GM23338 (cell line): ENCODE measurements around the gene TMEM213. TPM values are rescaled to one million over a fixed set of nuclear protein-coding genes. Genes with fewer than 3 reads are reported as not detected.

ENCODE experiments used
- ATAC-seq: fragments of 200-7000 bp; cut with Tn5 transposase; 3 replicates; pipeline ENCODE4 v1.9.1; 2020
- DNase-seq: peaks from one replicate; pipeline ENCODE4 v3.0.0-alpha.2; 2015; ENCODE audit warnings: low spot score
- H2AFZ ChIP-seq: fragments of 200-600 bp; sonication (generic); 2 replicates; pipeline ENCODE4 v1.8.0; 2016; ENCODE audit warnings: antibody characterized with exemption, mild to moderate bottlenecking, moderate library complexity
- H3F3A ChIP-seq: fragments of 200-600 bp; sonication (generic); replicated peaks from 2 replicates; pipeline ENCODE4 v1.8.0; 2017; ENCODE audit warnings: antibody characterized with exemption, mixed run types, low read depth
- H3K27ac ChIP-seq: fragments of 200-600 bp; sonication (generic); 2 replicates; pipeline ENCODE4 v1.6.1; 2016; ENCODE audit warnings: low read depth
- H3K27me3 ChIP-seq: fragments of 200-600 bp; sonication (generic); 2 replicates; pipeline ENCODE4 v1.8.0; 2016; ENCODE audit warnings: mild to moderate bottlenecking, mixed run types, moderate library complexity; ENCODE audit not compliant: insufficient read depth
- H3K36me3 ChIP-seq: fragments of 200-600 bp; sonication (generic); 2 replicates; pipeline ENCODE4 v1.8.0; 2016; ENCODE audit warnings: mild to moderate bottlenecking; ENCODE audit not compliant: insufficient read depth
- H3K4me1 ChIP-seq: fragments of 200-600 bp; sonication (generic); 2 replicates; pipeline ENCODE4 v1.8.0; 2016; ENCODE audit warnings: mild to moderate bottlenecking, moderate library complexity; ENCODE audit not compliant: insufficient read depth
- H3K4me2 ChIP-seq: fragments of 200-600 bp; sonication (generic); 2 replicates; pipeline ENCODE4 v1.7.1; 2017; ENCODE audit warnings: mixed run types
- H3K4me3 ChIP-seq: fragments of 200-600 bp; sonication (generic); 2 replicates; pipeline ENCODE4 v1.6.1; 2016; ENCODE audit warnings: mixed run types
- H3K79me2 ChIP-seq: fragments of 200-600 bp; sonication (generic); replicated peaks from 2 replicates; pipeline ENCODE4 v1.8.0; 2017; ENCODE audit warnings: mild to moderate bottlenecking; ENCODE audit not compliant: insufficient read depth
- H3K9me2 ChIP-seq: fragments of 200-600 bp; sonication (generic); 2 replicates; pipeline ENCODE4 v1.8.0; 2017; ENCODE audit not compliant: insufficient read depth
- H4K20me1 ChIP-seq: fragments of 200-600 bp; sonication (generic); replicated peaks from 2 replicates; pipeline ENCODE4 v1.8.0; 2017; ENCODE audit warnings: mild to moderate bottlenecking; ENCODE audit not compliant: insufficient read depth
- H3K27ac Mint-ChIP-seq: 2 replicates; pipeline ENCODE4 v1.8.0; 2020; ENCODE audit warnings: inconsistent platforms, mild to moderate bottlenecking, moderate library complexity, mixed read lengths
- H3K27me3 Mint-ChIP-seq: 3 replicates; pipeline ENCODE4 v1.8.0; 2022; ENCODE audit warnings: low read depth, mild to moderate bottlenecking, moderate library complexity, mixed read lengths, inconsistent platforms; ENCODE audit not compliant: insufficient read depth, poor library complexity
- H3K36me3 Mint-ChIP-seq: 3 replicates; pipeline ENCODE4 v1.8.0; 2021; ENCODE audit warnings: low read depth, mild to moderate bottlenecking, inconsistent platforms, moderate library complexity, mixed read lengths
- H3K4me1 Mint-ChIP-seq: 3 replicates; pipeline ENCODE4 v1.8.0; 2020; ENCODE audit warnings: mild to moderate bottlenecking, inconsistent platforms, mixed read lengths
- H3K4me3 Mint-ChIP-seq: 3 replicates; pipeline ENCODE4 v1.8.0; 2021; ENCODE audit warnings: moderate library complexity, mild to moderate bottlenecking, inconsistent platforms, mixed read lengths
- H3K9me3 Mint-ChIP-seq: 3 replicates; pipeline ENCODE4 v1.8.0; 2020; ENCODE audit warnings: moderate library complexity, mild to moderate bottlenecking, inconsistent platforms, mixed read lengths
- CREB1 ChIP-seq: fragments of 250-450 bp; sonication (Bioruptor Pico); IDR thresholded peaks from 2 replicates; pipeline ENCODE4 v1.5.0; 2020; ENCODE audit warnings: low read depth, mild to moderate bottlenecking, moderate library complexity
- EZH2 ChIP-seq: fragments of 200-600 bp; sonication (generic); IDR thresholded peaks from one replicate; pipeline ENCODE4 v1.8.0; 2017; ENCODE audit warnings: antibody characterized with exemption, mild to moderate bottlenecking, low read depth; ENCODE audit not compliant: unreplicated experiment
- EZH2phosphoT487 ChIP-seq: fragments of 200-600 bp; sonication (generic); IDR thresholded peaks from one replicate; pipeline ENCODE4 v1.8.1; 2018; ENCODE audit warnings: antibody characterized with exemption; ENCODE audit not compliant: unreplicated experiment
- JUNB ChIP-seq: IDR thresholded peaks from one replicate; pipeline ENCODE4 v1.6.1; 2016; ENCODE audit warnings: antibody characterized with exemption; ENCODE audit not compliant: unreplicated experiment
- NANOG ChIP-seq: IDR thresholded peaks from 2 replicates; pipeline ENCODE4 v1.6.1; 2016; ENCODE audit warnings: antibody characterized with exemption, borderline replicate concordance
- POLR2AphosphoS5 ChIP-seq: IDR thresholded peaks from 2 replicates; pipeline ENCODE4 v1.6.1; 2016; ENCODE audit warnings: antibody characterized with exemption, low read depth
- STAT1 ChIP-seq: IDR thresholded peaks from one replicate; pipeline ENCODE4 v1.6.1; 2016; ENCODE audit warnings: antibody characterized with exemption; ENCODE audit not compliant: unreplicated experiment
- ZNF114 ChIP-seq: fragments of 250-450 bp; sonication (Bioruptor Pico); IDR thresholded peaks from 2 replicates; pipeline ENCODE4 v1.5.0; 2020; ENCODE audit warnings: mild to moderate bottlenecking, moderate library complexity
- ZNF331 ChIP-seq: fragments of 250-450 bp; sonication (Bioruptor Pico); IDR thresholded peaks from 2 replicates; pipeline ENCODE4 v1.5.0; 2020; ENCODE audit warnings: low read depth, mild to moderate bottlenecking, moderate library complexity
- polyA plus RNA-seq: library from polyadenylated mRNA; unstranded; fragments of >200 nt; fragmentation: Nextera tagmentation; extraction: Ambion mirVana; gene quantifications from 2 replicates; pipeline ENCODE4 v1.2.1, GENCODE V29; 2016
- total RNA-seq: library from RNA; depleted of rRNA; stranded (reverse); fragments of >200 nt; shearing (Covaris generic); gene quantifications from 2 replicates; pipeline ENCODE4 v1.2.3, GENCODE V29; 2014
- TF ChIP-seq, protein P1 (sequence below): fragments of 250-450 bp; sonication (Bioruptor Pico); IDR thresholded peaks from 2 replicates; pipeline ENCODE4 v1.5.0; 2020; ENCODE audit warnings: mild to moderate bottlenecking, moderate library complexity
- TF ChIP-seq, protein P2 (sequence below): IDR thresholded peaks from 2 replicates; pipeline ENCODE4 v1.6.1; 2016; ENCODE audit warnings: antibody characterized with exemption
- TF ChIP-seq, protein P3 (sequence below), 2 experiments: fragments of 200-600 bp in 1 of 2; sonication (generic) in 1 of 2; conservative IDR thresholded peaks; 2 replicates each; pipeline versions ENCODE4 v1.5.1 to v1.6.1; 2016 to 2017; ENCODE audit warnings: antibody characterized with exemption in 2 of 2, low read depth in 2 of 2, mild to moderate bottlenecking in 2 of 2, moderate library complexity in 1 of 2
- TF ChIP-seq, protein P4 (sequence below): IDR thresholded peaks from one replicate; pipeline ENCODE4 v1.6.1; 2018; ENCODE audit warnings: antibody characterized with exemption; ENCODE audit not compliant: unreplicated experiment

The TMEM213 gene
- total and polyA plus RNA-seq, 2 experiments from 2014 or later: 0.89 TPM; not detected in 1

DNA sequence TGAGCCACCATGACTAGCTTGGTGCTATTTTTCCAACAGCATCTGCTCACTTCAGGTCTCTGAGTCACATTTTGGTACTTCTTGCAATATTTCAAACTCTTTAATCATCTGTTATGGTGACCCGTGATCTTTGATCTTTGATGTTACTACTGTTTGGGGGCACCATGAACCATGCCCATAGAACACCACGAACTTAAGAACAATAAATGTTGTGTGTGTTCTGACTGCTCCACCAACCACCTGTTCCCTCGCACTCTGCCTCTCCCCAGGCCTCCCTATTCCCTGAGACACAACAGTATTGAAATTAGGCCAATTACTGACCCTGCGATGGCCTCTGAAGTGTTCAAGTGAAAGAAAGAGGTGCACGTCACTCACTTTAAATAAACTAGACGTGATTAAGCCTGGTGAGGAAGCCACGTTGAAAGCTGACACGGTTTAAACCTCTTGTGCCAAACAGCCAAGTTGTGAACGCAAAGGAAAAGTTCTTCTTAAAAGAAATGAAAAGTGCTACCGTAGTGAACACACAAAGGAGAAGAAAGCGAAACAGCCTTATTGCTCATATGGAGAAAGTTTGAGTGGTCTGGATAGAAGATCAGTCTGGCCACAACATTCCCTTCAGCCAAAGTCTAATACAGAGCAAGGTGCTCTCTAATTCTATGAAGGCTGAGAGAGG, 27.4 kb downstream of the TMEM213 start:
- Histone ChIP-seq H3K27ac (no peak overlapping the region), H3K79me2 (no peaks in the 10 kb centered on the region), H3K36me3 (no peaks in the 10 kb centered on the region), H3K4me2 (no peak overlapping the region), H3K4me1 (peaks cover 7% of the 10 kb centered on the region; the same call in 1 of the 2 replicates), H3K4me3 (no peak overlapping the region), H3K27me3 (no peaks in the 10 kb centered on the region), H3K9me2 (no peaks in the 10 kb centered on the region), H3F3A (no peaks in the 10 kb centered on the region), H4K20me1 (no peaks in the 10 kb centered on the region), H2AFZ (no peak overlapping the region)
- peaks cover 11% of the 10 kb centered on the region; the same call in 2 of the 3 replicates for H3K4me1 Mint-ChIP-seq
- H3K4me3 Mint-ChIP-seq: no peak overlapping the region
- H3K27me3 Mint-ChIP-seq: peaks cover 2% of the 10 kb centered on the region
- H3K27ac Mint-ChIP-seq: 0 out of 2 replicates have a peak overlapping the region, but pooled peaks have one; percentile 44
- H3K36me3 Mint-ChIP-seq: no peaks in the 10 kb centered on the region
- TF ChIP-seq EZH2phosphoT487: no peak
- TF ChIP-seq, protein P1, sequence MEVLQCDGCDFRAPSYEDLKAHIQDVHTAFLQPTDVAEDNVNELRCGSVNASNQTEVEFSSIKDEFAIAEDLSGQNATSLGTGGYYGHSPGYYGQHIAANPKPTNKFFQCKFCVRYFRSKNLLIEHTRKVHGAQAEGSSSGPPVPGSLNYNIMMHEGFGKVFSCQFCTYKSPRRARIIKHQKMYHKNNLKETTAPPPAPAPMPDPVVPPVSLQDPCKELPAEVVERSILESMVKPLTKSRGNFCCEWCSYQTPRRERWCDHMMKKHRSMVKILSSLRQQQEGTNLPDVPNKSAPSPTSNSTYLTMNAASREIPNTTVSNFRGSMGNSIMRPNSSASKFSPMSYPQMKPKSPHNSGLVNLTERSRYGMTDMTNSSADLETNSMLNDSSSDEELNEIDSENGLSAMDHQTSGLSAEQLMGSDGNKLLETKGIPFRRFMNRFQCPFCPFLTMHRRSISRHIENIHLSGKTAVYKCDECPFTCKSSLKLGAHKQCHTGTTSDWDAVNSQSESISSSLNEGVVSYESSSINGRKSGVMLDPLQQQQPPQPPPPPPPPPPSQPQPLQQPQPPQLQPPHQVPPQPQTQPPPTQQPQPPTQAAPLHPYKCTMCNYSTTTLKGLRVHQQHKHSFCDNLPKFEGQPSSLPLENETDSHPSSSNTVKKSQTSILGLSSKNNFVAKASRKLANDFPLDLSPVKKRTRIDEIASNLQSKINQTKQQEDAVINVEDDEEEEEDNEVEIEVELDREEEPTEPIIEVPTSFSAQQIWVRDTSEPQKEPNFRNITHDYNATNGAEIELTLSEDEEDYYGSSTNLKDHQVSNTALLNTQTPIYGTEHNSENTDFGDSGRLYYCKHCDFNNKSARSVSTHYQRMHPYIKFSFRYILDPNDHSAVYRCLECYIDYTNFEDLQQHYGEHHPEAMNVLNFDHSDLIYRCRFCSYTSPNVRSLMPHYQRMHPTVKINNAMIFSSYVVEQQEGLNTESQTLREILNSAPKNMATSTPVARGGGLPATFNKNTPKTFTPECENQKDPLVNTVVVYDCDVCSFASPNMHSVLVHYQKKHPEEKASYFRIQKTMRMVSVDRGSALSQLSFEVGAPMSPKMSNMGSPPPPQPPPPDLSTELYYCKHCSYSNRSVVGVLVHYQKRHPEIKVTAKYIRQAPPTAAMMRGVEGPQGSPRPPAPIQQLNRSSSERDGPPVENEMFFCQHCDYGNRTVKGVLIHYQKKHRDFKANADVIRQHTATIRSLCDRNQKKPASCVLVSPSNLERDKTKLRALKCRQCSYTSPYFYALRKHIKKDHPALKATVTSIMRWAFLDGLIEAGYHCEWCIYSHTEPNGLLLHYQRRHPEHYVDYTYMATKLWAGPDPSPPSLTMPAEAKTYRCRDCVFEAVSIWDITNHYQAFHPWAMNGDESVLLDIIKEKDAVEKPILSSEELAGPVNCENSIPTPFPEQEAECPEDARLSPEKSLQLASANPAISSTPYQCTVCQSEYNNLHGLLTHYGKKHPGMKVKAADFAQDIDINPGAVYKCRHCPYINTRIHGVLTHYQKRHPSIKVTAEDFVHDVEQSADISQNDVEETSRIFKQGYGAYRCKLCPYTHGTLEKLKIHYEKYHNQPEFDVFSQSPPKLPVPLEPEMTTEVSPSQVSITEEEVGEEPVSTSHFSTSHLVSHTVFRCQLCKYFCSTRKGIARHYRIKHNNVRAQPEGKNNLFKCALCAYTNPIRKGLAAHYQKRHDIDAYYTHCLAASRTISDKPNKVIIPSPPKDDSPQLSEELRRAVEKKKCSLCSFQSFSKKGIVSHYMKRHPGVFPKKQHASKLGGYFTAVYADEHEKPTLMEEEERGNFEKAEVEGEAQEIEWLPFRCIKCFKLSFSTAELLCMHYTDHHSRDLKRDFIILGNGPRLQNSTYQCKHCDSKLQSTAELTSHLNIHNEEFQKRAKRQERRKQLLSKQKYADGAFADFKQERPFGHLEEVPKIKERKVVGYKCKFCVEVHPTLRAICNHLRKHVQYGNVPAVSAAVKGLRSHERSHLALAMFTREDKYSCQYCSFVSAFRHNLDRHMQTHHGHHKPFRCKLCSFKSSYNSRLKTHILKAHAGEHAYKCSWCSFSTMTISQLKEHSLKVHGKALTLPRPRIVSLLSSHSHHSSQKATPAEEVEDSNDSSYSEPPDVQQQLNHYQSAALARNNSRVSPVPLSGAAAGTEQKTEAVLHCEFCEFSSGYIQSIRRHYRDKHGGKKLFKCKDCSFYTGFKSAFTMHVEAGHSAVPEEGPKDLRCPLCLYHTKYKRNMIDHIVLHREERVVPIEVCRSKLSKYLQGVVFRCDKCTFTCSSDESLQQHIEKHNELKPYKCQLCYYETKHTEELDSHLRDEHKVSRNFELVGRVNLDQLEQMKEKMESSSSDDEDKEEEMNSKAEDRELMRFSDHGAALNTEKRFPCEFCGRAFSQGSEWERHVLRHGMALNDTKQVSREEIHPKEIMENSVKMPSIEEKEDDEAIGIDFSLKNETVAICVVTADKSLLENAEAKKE (CRISPR knock-in tag): no peak
- no peak for TF ChIP-seq ZNF331 (CRISPR knock-in tag)
- TF ChIP-seq, protein P2, sequence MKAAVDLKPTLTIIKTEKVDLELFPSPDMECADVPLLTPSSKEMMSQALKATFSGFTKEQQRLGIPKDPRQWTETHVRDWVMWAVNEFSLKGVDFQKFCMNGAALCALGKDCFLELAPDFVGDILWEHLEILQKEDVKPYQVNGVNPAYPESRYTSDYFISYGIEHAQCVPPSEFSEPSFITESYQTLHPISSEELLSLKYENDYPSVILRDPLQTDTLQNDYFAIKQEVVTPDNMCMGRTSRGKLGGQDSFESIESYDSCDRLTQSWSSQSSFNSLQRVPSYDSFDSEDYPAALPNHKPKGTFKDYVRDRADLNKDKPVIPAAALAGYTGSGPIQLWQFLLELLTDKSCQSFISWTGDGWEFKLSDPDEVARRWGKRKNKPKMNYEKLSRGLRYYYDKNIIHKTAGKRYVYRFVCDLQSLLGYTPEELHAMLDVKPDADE: no peak
- no peak for TF ChIP-seq POLR2AphosphoS5
- no peak for TF ChIP-seq STAT1
- TF ChIP-seq CREB1 (CRISPR knock-in tag): no peak
- no peak for TF ChIP-seq NANOG
- TF ChIP-seq, protein P3, sequence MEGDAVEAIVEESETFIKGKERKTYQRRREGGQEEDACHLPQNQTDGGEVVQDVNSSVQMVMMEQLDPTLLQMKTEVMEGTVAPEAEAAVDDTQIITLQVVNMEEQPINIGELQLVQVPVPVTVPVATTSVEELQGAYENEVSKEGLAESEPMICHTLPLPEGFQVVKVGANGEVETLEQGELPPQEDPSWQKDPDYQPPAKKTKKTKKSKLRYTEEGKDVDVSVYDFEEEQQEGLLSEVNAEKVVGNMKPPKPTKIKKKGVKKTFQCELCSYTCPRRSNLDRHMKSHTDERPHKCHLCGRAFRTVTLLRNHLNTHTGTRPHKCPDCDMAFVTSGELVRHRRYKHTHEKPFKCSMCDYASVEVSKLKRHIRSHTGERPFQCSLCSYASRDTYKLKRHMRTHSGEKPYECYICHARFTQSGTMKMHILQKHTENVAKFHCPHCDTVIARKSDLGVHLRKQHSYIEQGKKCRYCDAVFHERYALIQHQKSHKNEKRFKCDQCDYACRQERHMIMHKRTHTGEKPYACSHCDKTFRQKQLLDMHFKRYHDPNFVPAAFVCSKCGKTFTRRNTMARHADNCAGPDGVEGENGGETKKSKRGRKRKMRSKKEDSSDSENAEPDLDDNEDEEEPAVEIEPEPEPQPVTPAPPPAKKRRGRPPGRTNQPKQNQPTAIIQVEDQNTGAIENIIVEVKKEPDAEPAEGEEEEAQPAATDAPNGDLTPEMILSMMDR (conservative IDR thresholded peaks at IDR 0.05; ENCODE audit: low read depth in 2 of 2): no peak
- TF ChIP-seq JUNB: no peak
- TF ChIP-seq, protein P4, sequence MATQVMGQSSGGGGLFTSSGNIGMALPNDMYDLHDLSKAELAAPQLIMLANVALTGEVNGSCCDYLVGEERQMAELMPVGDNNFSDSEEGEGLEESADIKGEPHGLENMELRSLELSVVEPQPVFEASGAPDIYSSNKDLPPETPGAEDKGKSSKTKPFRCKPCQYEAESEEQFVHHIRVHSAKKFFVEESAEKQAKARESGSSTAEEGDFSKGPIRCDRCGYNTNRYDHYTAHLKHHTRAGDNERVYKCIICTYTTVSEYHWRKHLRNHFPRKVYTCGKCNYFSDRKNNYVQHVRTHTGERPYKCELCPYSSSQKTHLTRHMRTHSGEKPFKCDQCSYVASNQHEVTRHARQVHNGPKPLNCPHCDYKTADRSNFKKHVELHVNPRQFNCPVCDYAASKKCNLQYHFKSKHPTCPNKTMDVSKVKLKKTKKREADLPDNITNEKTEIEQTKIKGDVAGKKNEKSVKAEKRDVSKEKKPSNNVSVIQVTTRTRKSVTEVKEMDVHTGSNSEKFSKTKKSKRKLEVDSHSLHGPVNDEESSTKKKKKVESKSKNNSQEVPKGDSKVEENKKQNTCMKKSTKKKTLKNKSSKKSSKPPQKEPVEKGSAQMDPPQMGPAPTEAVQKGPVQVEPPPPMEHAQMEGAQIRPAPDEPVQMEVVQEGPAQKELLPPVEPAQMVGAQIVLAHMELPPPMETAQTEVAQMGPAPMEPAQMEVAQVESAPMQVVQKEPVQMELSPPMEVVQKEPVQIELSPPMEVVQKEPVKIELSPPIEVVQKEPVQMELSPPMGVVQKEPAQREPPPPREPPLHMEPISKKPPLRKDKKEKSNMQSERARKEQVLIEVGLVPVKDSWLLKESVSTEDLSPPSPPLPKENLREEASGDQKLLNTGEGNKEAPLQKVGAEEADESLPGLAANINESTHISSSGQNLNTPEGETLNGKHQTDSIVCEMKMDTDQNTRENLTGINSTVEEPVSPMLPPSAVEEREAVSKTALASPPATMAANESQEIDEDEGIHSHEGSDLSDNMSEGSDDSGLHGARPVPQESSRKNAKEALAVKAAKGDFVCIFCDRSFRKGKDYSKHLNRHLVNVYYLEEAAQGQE: no peak
- no peak for TF ChIP-seq ZNF114 (CRISPR knock-in tag)
- no peak for TF ChIP-seq EZH2
- no peaks in the 10 kb centered on the region for H3K9me3 Mint-ChIP-seq
- DNase-seq: no peak
- ATAC-seq: no peak
